HG02870 (cell line): ENCODE data around the gene PEAK1.

Source experiments
- ATAC-seq: cut with Tn5 transposase; IDR thresholded peaks from one replicate; pipeline ENCODE4 v1.9.1; 2021; ENCODE audit warnings: mild to moderate bottlenecking, moderate library complexity; ENCODE audit not compliant: unreplicated experiment

PEAK1 gene

DNA sequence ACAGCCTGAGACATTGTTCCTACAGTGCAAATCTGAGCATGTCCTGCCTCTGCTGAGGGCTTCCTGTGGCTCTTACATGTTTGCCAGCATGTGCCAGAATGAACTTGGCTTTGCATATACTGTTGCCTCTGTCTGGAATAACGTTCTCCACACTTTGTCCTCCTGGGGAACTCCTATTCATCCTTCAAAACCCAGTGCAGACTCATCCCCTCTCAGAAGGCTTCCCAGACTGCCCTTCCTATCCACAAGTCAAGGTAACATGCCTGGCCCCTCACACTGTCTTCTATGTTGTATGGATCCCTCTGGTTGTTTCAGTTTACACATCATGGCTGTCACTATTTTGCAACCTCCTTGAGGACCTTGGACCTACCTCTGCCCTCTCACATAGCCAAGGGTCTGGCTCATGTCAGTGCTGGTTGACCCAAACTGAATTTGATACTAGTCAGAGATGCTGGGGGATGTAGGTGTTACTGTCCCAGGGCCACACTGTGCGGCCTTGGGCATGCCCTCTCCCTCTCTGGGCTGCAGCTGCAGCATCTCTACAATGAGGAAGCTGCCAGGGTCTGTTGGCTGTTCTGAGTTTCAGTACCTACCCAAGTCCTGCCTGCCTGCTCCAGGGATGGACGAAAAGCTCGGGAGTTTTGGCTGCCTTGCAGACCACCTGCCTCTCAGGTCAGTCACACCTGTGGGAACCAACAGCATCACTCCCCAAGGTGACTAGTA, 320.0 kb downstream of the PEAK1 start:
- no peak for ATAC-seq

DNA sequence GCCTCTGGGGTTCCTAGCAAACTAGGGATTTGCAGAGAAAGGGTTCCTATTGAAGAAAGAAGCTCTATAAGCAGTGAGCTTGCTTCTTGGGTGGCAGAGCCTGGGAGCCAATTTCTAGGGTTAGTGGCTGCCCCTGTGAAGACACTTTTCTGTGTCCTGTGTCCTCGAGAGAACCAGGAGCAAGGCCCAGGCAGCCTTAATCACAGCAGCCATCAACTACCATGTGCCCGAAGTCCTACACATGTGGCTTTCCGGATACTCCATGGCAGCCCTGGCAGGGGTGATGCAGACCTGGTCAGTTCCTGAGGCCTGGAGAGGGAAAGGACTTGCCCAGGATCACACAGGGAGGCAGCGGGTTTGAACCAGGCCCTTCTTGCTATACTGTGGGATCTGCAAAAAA, 321.3 kb downstream of the PEAK1 start:
- no peak for ATAC-seq

DNA sequence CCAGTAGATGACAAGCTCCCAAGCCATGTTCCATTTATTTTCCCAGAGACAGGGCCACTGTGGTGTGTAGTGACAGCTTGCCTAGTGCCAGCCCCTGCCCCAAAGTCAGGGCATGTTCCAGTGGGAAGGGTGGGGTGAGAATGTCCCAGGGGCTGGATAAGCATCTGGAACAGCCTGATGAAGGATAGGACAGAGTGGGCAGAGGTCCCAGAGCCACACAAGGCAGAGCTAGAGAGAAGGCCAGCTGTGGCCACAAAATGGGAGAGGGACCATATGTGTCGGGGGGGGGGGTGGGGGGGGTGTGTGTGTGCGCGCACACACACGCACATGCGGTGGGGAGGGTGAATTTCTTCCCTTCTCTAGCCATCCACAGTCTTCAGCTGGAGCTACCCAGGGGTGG, 322.0 kb downstream of the PEAK1 start:
- ATAC-seq: no peak

DNA sequence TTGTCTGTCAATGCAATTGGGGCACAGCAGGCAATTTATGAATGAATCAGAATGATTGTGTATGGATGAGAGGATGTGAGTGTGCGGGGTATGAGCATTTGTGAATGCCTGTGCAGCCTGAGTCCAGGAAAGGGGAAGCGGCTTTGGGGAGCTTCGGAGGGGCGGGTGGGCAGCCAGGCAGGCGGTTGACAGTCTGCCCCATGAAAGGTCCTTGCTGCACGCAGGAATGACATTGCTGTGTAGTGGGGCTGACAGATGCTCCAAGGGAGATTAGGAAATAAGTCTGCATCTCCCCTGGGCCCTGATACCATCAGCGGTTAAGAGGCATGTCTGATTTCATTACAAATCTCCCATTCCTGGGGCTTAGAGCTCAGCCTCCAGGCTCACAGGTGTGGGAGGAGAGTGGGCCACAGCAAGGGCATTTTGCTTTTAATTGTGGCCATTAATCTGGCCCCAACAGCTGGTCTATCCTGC, 322.6 kb downstream of the PEAK1 start:
- no peak for ATAC-seq

DNA sequence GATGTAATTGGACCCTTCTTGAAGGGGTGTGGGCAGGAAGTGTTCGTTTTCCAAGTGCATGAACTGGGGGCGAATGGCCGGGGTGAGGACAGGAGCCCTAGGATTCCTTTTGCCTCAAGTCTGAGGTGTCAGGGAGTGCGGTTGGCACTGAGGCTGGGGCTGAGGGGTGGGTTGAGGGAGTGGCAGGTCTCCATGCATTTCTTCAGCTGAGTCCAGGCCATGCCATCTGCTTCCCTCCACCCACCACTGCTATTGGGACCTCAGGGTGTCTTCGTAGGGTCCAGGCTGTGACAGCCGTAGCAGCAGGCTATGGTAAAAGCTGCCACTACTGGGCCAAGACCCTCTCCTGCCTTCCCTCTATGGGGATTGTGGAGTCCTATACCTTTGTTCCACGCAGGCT, 323.4 kb downstream of the PEAK1 start:
- ATAC-seq: no peak

DNA sequence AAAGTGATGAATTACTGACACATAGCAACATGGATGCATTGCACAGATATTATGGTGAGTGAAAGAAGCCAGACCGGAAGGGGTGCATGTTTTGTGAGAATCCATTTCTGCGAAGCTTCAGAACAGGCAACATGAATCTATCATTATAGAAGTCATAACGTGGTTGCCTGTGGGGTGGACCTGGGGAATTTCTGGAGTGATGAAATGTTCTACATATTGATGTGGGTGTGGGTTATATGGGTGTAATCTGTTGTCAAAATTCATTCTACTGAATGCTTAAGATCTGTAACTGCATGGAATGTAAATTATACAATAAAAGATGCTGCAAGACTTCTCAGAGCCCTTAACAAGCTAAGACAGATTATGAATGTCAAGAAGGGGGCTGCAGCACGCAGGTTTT, 323.8 kb downstream of the PEAK1 start:
- ATAC-seq: no peak

DNA sequence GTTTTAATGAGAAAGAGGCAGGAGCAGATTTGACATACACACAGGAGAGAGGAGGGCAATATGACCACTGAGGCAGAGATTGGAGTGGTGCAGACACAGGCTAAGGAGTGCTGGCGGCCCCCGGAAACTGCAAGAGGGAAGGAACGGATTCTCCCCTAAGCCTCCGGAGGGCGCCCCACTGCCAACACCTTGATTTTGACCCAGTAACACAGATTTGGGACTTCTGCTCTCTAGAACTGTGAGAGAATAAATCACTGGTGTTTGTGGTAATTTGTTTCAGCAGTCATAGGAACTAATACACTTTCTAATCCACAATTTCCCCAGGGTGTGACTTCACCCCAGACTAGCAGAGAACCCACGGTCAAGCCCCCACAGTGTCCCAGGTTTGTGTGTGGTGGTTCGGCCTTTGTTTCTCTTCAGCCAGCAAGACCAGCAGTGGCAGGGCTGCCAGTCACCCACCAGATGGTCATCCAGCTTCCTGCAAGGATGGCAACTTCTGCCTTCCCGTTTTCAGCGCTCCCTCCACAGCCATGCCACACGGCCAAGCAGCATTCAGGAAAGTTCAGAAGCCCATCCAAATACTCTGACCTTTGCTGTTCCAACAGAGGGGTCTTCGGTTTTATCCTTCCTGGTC, 325.4 kb downstream of the PEAK1 start:
- ATAC-seq: no peak

DNA sequence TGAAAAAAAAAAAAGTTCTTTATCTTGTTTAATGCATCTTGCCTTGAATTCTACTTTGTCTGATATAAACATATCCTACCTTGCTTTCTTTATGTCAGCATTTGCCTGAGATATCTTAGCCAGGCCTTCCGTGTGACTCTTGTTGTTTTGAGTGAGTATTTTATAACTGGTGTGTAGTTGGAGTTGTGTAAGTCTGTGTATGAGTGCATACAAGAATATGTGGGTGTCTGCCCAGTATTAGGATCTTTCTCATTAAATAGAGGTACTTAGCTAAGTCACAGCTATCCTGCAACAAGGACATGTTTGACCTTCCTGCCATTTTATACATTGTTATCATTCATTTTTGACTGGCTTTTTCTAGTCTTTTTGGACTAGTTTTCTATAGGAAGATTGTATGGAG, 326.5 kb downstream of the PEAK1 start:
- no peak for ATAC-seq

DNA sequence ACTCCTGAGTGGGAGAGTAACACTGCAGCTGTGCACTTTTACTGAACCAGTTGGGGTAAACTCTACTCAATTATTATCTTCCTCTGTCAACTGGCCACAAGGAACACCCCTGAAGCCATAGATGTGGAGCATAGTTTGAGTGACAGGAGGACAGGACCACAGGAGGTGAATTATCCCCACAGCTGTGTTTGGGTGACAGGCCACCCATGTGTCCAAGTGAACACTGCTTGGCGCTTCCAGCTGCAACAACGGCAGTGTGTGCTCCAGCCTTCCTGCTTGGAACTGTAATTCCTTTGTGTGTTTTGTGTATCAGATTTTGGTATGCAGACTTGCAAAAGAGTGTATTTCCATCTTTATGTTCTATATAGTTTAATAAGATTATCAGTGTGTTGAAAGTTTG, 328.8 kb downstream of the PEAK1 start:
- ATAC-seq: no peak

DNA sequence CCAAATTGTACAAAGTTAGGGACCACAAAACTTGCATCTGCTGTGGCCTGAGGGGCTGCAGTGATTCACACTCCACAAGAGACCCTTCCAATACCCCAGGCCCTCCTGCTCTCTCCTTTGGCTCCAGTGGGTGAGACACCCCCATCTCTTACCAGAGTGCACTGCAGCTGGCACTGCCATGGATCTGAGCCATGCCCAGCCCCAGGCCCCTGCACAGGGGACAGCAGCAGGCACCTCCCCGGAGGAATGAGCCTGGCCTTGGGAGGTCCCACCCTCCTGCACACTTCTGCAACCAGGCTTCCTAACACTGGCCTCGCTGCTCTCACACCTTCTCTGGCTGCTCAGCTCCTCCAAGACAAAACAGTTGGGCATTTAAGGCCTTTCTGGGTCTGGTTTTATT, 332.7 kb downstream of the PEAK1 start:
- no peak for ATAC-seq

DNA sequence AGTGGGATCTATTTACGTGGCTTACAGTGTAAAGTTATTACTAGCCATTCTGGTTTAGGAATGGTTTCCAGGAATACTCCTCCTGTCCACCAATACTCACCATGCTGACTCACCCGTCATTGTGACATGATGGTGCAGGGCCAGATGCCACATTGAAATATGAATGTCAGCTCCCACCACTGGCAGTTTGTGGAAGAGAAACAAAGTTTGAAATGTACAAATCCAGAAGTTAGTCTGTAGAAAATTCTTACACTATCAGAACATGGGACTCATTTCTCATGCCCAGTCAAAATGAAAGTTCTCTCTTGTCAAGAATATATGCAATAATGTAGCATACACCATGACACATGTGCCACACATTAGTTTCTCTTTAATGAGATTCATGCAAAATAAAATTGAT, 334.6 kb downstream of the PEAK1 start:
- peak; percentile 55 for ATAC-seq

DNA sequence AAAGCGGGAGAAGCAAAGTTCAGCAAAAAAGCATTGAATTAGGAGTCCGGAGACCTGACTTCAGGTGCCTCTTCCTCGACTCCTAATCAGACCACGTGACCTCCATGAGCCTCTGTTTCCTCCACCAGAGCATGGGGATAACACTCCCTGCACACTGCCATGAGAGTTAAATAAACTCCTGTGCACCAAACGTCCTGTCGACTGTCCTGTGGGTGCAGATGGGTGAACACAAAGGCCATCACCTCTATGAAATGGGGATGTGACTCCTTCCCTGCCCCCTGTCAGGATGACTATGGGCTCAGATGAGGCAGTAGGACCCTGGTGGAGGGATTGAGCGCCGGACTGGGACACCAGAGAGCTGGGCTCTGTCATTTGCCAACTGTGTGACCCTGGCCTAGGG, 335.5 kb downstream of the PEAK1 start:
- ATAC-seq: no peak

DNA sequence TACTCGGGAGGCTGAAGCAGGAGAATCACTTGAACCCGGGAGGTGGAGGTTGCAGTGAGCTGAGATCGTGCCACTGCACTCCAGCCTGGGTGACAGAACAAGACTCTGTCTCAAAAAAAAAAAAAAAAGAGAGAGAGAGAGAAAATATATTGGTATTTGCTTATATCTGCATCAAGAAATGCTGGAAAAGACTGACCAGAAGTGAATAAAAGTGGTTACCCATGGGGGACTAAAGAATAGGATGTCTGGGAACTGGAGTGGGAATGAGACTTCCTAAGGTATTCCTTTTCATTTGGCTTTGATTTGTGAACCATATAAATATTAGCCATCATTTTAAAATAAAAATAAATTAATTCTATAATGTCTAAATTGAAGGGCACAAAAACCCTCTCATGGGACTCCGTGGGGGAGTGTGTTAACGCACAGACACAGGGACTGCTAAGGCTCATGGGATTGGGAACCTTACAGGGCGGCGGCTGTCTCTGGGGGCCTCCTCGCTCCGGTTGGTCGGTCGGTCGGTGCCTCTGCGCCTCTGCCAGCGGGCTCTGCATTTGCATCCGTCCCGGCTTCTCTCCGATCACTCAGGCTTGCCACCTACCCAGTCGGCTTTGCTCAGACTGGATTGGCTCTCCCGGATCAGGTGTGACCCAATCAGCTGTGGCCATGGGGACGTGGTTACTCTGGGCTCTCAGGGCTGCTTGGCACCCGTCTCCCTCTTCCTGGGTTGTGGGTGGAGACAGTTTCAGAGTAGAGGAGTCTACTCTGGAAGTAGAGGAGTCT, 336.3 kb downstream of the PEAK1 start:
- ATAC-seq: peak; percentile 51

DNA sequence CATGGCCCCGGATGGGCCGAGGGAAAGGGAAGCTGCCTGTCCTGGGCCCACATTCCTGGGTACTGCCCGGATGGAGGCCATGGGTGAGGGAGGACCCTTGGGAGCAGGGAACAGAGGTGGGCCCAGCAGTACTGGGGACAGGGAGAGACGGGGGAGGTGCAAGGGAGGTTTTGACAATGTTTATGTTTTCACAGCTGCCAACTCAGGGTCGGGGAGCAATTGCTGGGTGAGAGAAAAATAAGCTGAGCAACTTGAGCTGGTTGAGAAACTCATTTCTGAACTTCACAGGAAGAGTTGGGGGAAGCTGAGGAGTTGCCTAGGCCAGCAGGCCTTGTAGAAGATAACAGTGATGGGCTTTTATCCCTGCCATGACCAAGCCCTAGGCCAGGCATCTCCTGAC, 337.9 kb downstream of the PEAK1 start:
- ATAC-seq: no peak

DNA sequence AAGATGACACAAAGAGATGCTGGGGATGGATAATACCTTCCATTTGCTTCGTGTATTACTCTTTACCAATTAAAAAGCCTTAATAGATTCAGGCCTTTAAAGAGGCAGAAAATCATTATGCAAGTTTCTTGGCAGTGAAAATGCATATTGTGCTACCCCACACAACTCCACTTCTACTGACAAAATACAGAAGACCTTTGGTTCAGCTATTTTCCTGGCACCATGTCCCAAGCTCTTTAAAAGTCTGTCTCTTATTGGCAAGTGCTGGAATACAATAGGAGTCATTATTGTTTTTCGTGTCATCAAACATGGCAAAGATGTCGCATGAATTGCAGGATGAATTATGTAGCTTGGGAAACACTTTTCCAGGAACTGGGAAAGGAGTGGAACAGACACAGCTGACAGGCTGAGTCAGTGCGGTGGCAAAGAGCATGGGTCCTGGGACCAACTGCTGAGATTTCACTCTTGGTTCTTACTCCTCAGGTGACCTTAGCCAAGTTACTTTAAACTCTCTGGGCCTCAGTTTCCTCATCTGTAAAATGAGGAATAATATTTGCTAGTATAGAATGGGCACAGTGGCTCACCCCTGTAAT, 343.5 kb downstream of the PEAK1 start:
- ATAC-seq: no peak

DNA sequence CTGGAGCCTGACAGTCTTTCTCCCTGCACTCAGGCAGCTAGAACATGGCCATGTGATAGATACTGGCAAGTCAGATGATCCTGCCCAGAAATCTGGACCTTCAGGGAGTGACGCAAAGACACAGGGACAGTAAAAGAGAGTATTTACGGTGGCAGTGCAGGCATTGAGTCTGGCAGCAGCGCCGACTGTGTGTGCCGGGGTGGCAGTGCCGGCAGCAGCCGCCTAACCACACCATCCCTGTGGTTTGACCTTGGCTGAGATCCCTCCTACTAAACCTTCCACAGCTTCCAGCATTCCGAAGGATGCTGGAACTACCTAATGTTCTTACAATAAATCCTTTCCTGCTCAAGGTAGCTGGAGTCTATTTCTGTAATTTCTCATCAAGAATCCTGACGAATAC, 344.4 kb downstream of the PEAK1 start:
- ATAC-seq: no peak

DNA sequence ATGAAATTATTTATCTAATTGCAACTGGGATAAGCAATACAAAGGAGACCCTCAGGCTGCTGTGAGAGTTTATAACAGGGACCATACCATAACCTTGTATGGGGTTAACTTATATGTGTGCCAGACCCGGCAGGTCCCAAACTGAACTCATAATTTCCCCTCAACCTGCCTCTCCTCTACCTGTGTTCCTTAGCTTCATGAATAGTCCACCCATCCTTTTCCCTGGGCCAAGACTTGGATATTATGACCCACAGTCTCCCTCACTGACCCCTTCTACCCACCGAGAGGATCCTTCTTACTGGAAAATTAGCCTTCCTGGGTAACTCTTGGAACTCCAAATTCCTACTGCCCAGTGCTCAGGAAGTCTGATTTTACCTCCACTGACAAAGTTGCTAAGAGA, 345.6 kb downstream of the PEAK1 start:
- ATAC-seq: no peak

DNA sequence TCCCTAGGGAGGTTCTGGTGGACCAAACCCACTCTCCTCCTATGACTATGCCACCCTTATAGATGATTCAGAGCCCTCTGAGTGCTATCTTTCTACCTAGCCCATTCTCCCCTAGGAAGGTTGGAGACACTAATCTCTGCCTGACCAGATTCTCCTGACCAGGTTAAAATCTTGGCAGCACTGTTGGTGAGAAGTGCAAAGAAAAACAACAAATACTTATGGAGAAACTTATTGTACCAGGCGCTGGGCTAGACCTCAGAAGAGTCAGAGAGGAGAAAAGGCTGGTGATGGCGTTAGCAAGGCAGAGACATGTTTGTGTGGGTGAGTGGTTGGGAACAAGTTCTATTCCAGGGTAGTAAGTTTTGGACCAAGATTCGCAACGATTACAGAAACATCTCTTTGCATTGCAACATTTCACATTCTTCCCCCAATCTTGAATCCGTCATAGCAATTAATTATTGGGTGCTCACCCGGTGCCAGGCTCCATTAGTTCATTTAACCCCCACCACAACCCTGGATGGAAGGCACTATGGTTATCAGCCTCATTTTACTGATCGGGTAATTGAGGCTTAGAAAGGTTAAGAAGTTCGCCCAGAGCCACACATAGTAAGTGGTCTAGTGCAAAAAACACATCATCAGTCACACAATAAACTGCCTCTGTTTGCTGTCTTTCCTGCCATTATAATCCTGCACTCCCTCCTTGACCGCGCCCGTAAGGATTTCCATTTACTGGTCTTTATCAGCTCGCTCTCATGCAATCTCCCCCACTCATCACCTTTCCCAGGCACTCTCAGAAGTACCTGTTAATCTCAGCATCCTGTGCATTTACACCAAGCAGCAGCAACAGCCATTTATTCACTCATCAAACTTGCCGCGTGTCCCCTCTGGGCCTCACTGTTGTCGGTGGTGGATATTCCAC, 348.3 kb downstream of the PEAK1 start:
- no peak for ATAC-seq

DNA sequence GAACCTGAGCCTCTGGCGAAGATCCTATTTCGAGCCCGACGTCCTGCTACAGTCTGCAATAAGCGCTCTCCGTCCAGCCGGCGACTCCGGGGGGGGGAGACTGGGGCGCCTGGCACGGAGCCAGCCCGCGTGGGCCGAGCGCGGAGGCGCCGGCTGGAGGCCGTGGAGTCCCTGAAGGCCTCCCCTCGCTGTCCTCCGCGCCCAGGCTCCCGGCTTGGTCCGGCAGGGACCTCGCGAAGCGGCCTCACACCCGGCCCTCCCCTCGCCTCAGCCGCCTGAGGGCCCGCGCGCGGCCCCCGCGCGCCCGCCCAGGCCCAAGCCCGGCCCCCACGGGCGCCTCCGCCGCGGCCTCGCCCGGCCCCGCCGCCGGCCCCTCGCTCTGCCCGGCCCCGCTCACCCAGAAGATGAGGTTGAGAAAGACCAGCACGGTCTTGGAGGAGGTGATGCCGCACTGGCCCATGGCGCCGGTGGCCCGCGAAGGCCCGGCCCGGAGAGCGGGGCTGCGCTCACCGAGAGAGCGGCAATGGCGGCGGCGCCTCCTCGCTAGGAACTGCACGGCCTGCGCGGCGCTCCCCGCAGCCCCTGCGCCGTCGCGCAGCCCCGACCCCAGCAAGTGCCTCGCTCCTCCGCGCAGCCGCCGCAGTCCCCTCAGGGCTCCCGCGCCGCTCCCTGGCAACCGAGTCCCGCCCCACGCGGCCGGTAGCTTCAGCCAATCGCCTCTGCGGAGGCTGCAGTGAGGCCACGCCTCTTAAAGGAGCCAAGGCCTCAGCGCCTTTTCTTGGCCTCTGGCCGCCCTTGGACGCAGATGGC, 349.2 kb downstream of the PEAK1 start, which contains the start of gene TSPAN3:
TSS of gene TSPAN3 (minus strand) at position 615 of the 810 bp plus-strand sequence. CDS start at position 460, 155 bp downstream.
- peak; percentile 86 for ATAC-seq

DNA sequence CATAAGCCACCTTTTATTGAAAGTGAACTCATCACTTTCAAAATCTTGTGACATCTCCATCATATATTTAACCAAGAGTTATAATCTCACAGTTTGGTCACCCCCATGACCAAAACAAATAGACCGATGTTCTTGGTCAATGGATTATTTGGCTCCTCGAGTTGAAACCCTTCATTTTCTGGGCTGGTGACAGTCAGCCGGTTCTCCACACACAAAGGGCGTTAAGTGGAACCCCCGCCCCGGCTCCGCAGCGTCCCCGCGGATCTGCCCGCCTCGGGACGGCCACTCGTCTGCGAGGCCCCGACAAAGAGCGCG, 349.8 kb downstream of the PEAK1 start:
- ATAC-seq: no peak
